Fibroblast of villous mesenchyme (primary cell): ENCODE measurements around the gene ZNF804B. TPM values are rescaled to one million over a fixed set of nuclear protein-coding genes. Genes with fewer than 3 reads are reported as not detected.

ENCODE experiments used
- DNase-seq: peaks from one replicate; pipeline ENCODE4 v3.0.0-alpha.2; 2010; ENCODE audit warnings: low read depth
- H3K4me3 ChIP-seq: 2 replicates; pipeline ENCODE4 v1.5.1; 2011; ENCODE audit warnings: low read depth, mild to moderate bottlenecking, low read length
- CTCF ChIP-seq: IDR thresholded peaks from 2 replicates; pipeline ENCODE4 v1.5.1; 2012; ENCODE audit warnings: low read depth, mild to moderate bottlenecking, low read length; ENCODE audit not compliant: insufficient read depth
- total RNA-seq: library from RNA; depleted of rRNA; stranded (reverse); fragments of >200 nt; gene quantifications from 2 replicates; pipeline ENCODE4 v1.2.3, GENCODE V29; 2012

Gene ZNF804B
- total RNA-seq, 1 donor, result not detected

GRCh38 chr7:89053130-89053529, 293.6 kb downstream of the ZNF804B start:
- no peak for TF ChIP-seq CTCF
- no peak overlapping the region for H3K4me3 ChIP-seq
- DNase-seq, result no peak

DNA sequence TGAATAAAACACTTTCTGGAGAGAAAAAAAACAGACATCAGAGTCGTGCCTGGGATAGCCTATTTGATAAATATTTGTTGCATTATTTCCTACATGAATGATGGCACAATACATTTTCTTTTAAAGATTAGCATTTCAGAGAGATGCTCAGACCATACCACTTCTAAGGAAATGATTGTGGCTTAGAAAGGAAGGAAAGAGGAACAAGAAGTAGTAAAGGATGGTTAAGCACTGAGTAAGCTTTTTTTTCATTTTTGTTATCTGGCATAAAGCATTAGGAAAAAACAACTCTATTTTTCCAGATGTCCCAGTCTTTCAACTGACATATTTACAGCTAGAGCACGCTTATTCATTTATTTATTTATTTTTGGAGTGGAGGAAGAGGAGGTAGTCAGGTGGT, 294.9 kb downstream of the ZNF804B start:
- H3K4me3 ChIP-seq, result no peak overlapping the region
- no peak for TF ChIP-seq CTCF
- no peak for DNase-seq

GRCh38 chr7:89060234-89060633, 300.7 kb downstream of the ZNF804B start:
- DNase-seq, result no peak
- no peak for TF ChIP-seq CTCF
- H3K4me3 ChIP-seq, result no peak overlapping the region

- H3K4me3 ChIP-seq, result no peak overlapping the region
- no peak for DNase-seq
- no peak for TF ChIP-seq CTCF
Measured at GRCh38 chr7:89064831-89065230, 305.3 kb downstream of the ZNF804B start.

DNA sequence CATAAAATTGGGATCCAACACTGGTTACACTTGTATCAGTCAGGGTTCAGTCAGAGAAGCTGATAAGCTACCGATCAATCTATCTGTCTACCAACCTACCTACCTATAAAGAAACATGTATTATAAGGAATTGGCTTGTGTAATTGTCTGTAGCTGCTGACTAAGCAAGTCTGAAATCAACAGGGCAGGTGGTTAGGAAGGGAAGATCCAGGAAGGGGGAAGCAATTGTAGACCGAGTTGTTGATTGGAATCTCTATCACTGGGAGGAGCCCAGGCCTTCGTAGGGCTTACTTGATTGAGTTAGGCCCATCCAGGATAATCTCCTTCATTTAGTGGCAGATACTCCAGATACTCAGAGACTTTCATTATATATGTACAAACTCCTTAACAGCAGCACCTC, 307.5 kb downstream of the ZNF804B start:
- no peak overlapping the region for H3K4me3 ChIP-seq
- DNase-seq, result no peak
- TF ChIP-seq CTCF, result no peak

GRCh38 chr7:89072081-89072480, 312.6 kb downstream of the ZNF804B start:
- DNase-seq, result no peak
- no peak overlapping the region for H3K4me3 ChIP-seq
- TF ChIP-seq CTCF, result no peak

- no peak overlapping the region for H3K4me3 ChIP-seq
- no peak for DNase-seq
- TF ChIP-seq CTCF, result no peak
Measured at GRCh38 chr7:89073776-89074175, 314.3 kb downstream of the ZNF804B start.
